Urinary bladder (tissue), 4 donors: ENCODE data around the gene RTP5. TPM values are rescaled to one million over a fixed set of nuclear protein-coding genes. Genes with fewer than 3 reads are reported as not detected.

ENCODE experiments used
- DNase-seq: peaks from one replicate; pipeline ENCODE4 v3.0.0-alpha.2; 2015; ENCODE audit errors: extremely low spot score
- H3K27ac ChIP-seq: one replicate; pipeline ENCODE4 v1.5.1; 2013; ENCODE audit warnings: low read depth, mild to moderate bottlenecking, moderate library complexity
- H3K36me3 ChIP-seq: one replicate; pipeline ENCODE4 v1.6.1; 2013; ENCODE audit warnings: mild to moderate bottlenecking, moderate library complexity; ENCODE audit not compliant: insufficient read depth
- H3K4me1 ChIP-seq: one replicate; pipeline ENCODE4 v1.6.1; 2013; ENCODE audit warnings: mild to moderate bottlenecking, moderate library complexity; ENCODE audit not compliant: insufficient read depth
- H3K4me3 ChIP-seq: one replicate; pipeline ENCODE4 v1.5.1; 2013; ENCODE audit warnings: low read depth, low read length
- WGBS: extraction: QIAGEN DNeasy Blood & Tissue Kit; methylation state at CpG from one replicate; pipeline ENCODE4 v1.1.7; 2013; 5-methylcytosine and 5-hydroxymethylcytosine counted together
- polyA plus RNA-seq: library from polyadenylated mRNA; stranded (reverse); fragments of 200-250 nt; gene quantifications from one replicate; pipeline ENCODE4 v1.2.3, GENCODE V29; 2013
- total RNA-seq: library from RNA; depleted of rRNA; stranded (reverse); fragments of >200 nt; gene quantifications from one replicate; pipeline ENCODE4 v1.2.3, GENCODE V29; 2014
- donor health status: healthy with polysubstance abuse.
- donor health status: healthy.

The RTP5 gene
- total and polyA plus RNA-seq, 2 donors = 0.06 TPM; not detected in 1

DNA sequence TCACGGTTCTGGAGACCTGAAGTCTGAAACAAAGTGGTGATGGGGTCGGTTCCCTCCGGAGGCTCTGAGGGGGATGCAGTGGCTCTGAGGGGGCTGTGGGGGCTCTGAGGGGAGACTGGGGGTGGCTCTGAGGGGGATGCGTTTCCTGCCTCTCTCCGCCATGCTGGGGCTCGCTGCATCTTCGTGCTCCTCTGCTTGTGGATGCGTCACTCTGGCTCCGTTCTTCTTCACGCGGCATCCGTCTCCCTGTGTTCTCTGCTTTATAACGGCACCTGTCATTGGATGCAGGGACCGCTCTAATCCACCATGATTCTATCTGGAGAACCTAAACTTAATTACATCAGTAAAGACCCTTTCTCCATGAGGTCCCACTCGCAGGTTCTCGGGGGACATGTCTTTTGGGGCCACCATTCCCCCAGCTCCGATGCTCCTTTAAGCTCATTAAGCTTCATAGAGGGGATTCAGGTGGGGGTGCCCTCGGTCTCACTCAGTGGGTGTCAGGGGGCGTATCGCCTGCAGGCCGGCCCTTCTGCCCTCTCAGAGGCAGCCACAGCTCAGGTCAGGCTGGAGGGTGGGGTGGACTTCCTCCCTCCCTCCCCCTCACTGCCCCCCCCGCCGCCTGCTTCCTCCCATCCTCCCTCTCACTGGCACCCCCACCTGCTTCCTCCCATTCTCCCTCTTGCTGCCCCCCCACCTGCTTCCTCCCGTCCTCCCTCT, 18.4 kb downstream of the RTP5 start:
- Histone ChIP-seq H3K4me1 (no peaks in the 10 kb centered on the region), H3K27ac (no peak overlapping the region), H3K4me3 (no peak overlapping the region), H3K36me3 (no peaks in the 10 kb centered on the region)
- WGBS = 89% methylated on average over 23 of the region's 24 CpGs
- no peak for DNase-seq

DNA sequence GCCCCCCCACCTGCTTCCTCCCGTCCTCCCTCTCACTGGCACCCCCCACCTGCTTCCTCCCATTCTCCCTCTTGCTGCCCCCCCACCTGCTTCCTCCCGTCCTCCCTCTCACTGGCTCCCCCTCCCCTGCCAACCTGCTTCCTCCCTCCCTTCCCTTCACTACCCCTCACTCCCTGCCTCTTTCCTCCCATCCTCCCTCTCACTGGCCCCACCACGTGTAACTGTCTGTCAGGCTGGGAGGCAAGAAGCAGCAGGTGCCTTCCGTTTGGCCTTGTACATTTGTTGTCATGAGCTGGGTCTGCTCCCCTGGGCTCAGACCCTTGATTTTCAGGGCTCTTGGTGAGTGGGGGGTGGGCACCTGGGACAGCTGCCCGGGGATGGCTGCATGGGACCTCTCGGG, 19.1 kb downstream of the RTP5 start:
- Histone ChIP-seq H3K36me3 (no peaks in the 10 kb centered on the region), H3K27ac (no peak overlapping the region), H3K4me1 (no peaks in the 10 kb centered on the region), H3K4me3 (no peak overlapping the region)
- WGBS = 68% methylated on average over 5 of the region's 6 CpGs
- DNase-seq = no peak

DNA sequence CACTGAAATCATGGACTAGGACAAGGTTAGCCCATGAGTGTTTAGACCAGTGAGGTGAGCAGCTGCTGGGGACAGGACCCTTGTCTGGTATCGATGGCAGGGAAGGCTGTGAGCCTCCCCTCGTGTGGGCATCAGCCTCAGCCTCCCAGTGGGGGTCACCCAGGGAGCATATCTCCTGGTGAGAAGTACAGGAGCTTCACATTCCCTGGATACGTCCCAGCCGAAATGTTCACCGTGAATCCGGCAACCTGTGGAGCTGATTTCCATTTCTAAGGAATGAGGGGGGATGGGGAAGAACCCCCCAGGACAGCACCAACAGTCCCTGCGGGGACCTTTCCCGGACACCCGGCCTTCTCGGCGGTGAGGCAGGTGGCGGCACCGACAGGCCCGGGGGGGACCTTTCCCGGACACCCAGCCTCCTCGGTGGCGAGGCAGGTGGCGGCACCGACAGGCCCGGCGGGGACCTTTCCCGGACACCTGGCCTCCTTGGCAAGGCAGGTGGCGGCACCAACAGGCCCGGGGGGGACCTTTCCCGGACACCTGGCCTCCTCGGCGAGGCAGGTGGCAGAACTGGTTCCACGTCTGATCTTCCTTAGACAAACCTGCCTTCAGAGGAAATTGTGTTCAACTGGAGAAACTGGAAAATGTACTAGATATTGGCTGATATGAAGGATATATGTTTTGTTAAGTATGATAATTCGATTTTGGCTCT, 21.2 kb downstream of the RTP5 start:
- no peak for DNase-seq
- 89% methylated on average over 29 of the region's 29 CpGs for WGBS
- H3K4me1 ChIP-seq = no peaks in the 10 kb centered on the region
- H3K27ac ChIP-seq = no peak overlapping the region
- H3K4me3 ChIP-seq = no peak overlapping the region
- H3K36me3 ChIP-seq = no peaks in the 10 kb centered on the region

DNA sequence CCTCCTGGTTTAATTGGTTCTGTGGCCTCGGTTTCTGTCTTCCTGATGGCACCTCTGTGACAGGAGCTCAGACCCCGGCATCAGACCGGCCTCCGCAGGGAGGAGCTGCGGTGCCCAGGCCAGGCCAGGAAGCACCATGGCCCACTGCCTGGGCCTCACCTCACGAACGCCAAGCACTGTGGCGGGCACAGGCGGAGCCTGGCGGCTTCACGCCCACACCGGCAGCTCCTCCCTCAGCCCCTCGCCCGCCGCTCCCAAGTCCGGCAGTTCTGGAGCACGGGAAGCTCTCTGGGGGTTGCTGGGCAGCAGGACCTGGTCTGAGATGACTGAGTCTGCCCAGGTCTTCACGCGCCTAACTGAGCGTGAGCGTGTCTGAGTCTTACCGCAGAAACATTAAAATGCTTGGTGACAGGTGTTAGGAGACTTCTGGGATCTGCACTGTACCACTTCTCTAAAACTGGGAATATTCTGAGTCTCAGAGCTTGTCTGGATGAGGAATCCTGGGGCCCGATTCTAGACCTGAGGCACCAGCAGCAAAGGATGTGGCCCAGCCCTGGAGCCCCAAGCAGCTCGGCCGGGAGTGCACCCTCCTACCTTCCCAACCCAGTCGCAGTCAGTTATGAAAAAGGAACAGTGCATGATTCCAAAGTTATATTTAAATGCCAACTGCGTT, 21.9 kb downstream of the RTP5 start:
- 88% methylated on average over 27 of the region's 27 CpGs for WGBS
- H3K36me3 ChIP-seq = no peaks in the 10 kb centered on the region
- DNase-seq = no peak
- no peaks in the 10 kb centered on the region for H3K4me1 ChIP-seq
- no peak overlapping the region for H3K4me3 ChIP-seq
- H3K27ac ChIP-seq = no peak overlapping the region

DNA sequence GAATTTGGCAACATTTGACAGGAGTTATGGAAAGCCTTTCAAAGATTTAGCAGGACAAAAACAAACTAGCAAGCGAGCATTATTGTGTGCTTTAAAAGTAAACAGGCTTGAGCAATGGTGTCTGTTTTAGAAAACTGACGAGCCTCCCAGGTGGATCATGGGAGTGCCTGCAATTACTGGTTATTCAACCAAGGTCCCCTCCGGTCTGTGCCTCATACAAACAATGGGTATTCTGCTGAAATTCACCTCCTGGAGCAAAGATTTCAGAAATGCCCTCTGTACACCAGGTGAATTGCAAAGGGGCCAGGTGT, 22.4 kb downstream of the RTP5 start:
- Histone ChIP-seq H3K27ac (no peak overlapping the region), H3K4me1 (no peaks in the 10 kb centered on the region), H3K4me3 (no peak overlapping the region), H3K36me3 (no peaks in the 10 kb centered on the region)
- no peak for DNase-seq
- 60% methylated on average over 3 of the region's 3 CpGs for WGBS

DNA sequence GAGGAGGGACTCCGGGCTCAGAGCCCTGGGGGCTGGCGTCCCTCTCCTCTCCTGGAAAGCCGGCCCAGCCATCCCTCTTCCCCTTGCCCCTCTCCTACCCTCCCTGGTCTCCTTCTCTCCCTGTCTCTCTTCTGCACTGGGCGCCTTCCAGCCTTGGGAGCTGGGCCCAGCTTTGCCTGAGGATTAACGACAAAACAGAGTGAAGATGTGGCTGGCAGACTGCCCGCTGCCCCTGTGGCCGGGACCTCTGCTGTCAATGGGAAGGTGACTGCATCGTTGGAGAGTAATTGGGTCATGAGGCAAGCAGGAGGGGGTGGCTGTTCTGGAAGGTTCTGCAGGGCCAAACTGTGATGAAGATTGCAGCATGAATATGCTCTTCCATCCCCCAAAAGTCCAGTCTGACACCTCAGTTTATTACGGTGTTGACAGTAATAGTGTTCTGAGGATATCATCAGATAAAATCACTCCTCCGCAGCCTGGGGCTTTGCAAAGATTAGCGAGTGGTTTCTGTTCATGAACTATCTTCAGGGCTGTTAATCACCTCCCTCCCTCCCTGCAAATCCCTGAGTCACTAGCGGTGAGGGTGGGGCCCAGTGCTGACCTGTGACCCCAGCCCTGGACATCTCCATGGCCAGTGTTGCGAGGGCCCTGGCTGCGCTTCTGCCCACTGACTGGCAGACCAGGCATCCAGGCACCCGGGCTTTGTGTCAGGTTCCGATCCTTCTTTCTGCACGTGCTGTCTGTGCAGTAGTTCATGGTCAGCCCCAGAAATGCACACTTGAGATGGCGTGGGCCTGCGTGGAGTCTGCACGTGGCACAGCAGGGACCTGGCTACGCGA, 23.0 kb downstream of the RTP5 start:
- Histone ChIP-seq H3K4me3 (no peak overlapping the region), H3K27ac (no peak overlapping the region), H3K36me3 (no peaks in the 10 kb centered on the region), H3K4me1 (no peaks in the 10 kb centered on the region)
- WGBS = 44% methylated on average over 22 of the region's 22 CpGs
- no peak for DNase-seq

DNA sequence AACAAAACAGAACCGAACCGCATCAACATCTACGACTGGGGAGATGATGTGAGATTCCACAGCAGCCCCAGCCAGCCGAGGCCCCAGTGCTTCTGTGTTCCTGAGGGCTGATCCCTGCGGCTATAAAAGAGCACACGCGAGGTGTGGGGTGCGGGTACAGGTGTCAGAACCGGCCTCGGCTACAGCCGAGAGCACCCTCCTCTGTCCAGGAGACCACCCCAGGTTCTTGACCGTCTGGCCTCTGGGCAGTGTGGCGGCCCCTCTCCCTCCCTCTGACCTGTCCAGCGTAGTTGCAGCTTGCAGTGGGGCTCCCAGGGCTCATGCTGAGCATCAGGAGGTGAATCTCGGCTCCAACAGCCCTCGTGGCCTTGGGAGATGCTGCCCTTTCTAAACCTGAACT, 23.7 kb downstream of the RTP5 start:
- H3K4me3 ChIP-seq = no peak overlapping the region
- no peak overlapping the region for H3K27ac ChIP-seq
- 88% methylated on average over 16 of the region's 16 CpGs for WGBS
- DNase-seq = no peak
- H3K4me1 ChIP-seq = no peaks in the 10 kb centered on the region
- H3K36me3 ChIP-seq = no peaks in the 10 kb centered on the region

DNA sequence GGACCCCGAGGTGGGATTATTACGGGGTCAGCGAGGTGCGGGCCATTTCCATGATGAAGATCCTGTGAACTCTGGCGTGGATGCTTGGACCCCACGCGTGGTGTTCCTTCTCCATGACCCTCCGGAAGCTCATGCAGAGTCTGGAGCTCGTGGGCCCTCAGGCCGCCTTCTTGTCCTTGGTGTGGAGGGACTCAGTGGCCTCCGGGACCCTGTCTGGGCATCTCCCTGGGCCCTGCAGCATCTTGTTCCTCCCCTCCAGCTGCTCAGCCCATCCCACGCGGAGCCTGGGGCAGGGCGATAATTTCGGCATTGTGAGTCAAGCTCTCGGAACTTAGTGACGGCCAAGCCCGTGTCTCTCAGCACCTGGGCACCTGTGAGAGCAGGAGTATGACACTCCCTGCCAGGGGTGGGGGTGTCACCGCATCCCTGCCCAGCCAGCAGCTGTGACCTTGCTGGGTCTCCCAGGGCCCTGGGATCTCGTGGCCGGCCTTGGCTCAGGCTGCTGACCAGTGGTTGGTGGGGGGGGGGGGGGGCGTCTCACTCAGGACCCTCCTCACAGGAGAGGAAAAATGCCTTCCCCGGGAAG, 24.6 kb downstream of the RTP5 start:
- Histone ChIP-seq H3K4me3 (no peak overlapping the region), H3K36me3 (no peaks in the 10 kb centered on the region), H3K27ac (no peak overlapping the region), H3K4me1 (no peaks in the 10 kb centered on the region)
- 87% methylated on average over 23 of the region's 23 CpGs for whole genome bisulfite sequencing
- no peak for DNase-seq

DNA sequence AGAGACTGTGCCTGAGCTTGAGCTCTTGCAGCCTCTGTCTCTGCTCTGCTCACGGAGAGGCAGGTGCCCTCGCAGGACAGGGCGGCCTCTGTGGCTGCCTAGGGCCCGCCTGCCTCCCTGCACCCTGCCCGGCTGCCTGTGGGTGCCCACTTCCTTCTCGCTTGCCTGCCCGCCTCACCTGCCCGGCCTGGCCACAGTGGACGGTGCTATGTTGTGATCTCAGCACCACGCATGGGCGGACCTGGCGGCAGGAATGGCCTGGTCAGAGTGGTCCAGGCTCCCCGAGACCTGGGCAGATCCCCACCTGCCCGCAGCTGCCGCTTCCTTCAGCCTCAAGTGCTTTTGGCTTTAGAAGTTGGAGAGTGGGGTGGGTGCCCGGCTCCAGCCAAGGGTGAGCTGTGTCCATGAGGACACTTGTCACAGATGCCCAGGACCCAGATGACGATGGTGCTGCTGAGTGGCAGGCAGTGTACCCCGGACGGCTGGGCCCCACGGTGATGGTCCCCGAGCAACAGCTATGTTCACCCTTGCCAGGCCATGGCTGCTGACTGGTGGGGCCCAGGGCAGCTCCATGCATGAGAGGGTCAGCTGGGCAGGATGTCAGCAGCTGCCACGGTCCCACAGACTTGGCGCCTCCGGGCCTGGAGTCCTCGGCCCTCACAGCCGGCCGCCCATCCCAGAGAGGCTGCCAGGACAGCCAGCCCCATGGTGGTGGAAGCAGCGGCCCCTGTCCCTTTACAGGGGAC, 25.3 kb downstream of the RTP5 start:
- 92% methylated on average over 28 of the region's 28 CpGs for WGBS
- DNase-seq = no peak

DNA sequence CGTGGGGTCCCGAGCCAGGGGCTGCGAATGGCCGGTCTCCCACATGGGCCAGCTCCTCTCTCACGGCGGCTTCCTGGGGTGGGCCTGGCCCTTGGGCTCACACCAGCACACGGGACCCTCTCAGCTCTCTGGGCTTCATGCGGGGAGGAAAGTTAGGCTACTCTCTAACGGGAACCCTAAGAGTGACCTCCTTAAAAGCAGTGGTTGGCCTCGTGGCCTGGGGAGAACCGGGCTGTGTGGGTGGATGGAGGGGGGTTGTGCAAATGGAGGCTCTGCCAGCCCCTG, 25.8 kb downstream of the RTP5 start:
- Histone ChIP-seq H3K4me1 (no peaks in the 10 kb centered on the region), H3K36me3 (no peaks in the 10 kb centered on the region), H3K4me3 (no peak overlapping the region), H3K27ac (peak overlapping the region; percentile 70)
- DNase-seq = no peak
- 92% methylated on average over 11 of the region's 11 CpGs for WGBS

More for the DNA sequence above, 25.3 kb downstream of the RTP5 start:
- Histone ChIP-seq H3K4me3 (no peak overlapping the region), H3K4me1 (no peaks in the 10 kb centered on the region), H3K36me3 (no peaks in the 10 kb centered on the region), H3K27ac (no peak overlapping the region)

DNA sequence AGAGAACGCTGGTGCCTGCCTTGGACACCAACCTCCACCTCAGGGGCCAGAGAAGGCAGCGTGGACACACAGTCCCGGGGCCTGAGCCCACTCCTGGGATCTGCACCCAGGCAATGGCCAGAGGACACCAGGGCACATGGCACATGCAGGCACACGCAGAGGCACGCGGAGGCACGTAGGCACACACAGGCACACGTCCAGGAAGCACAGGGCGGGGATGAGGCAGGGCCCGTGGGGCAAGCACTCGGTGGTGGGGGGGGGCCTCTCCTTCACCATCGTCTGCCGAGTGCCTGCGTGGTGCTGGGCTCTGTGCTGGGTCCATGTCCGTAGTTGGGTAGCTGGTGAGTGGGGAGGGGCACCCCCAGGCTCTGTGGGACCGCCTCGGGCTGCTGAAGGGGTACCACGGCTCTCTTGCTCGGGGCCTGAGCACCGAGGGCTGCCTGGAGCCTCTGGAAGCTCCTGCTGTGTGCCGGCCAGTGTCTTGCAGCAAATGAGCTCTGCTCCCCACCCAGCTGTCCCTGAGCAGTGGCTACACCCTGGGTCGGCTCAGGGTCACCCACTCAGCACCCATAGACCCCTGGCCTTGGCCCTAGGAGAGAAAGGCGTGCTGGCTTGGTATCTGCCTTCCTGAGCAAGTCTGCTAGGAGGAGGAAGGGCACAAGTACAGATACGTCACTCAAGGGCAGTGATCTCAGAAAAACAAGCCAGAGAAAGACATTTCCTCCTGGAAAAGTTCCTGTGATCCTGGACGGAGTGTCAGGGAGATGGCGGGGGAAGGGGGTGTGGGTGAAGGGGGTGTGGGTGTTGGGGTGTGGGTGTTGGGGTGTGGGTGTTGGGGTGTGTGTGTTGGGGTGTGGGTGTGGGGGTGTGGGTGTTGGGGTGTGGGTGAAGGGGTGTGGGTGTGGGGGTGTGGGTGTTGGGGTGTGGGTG, 26.4 kb downstream of the RTP5 start:
- H3K36me3 ChIP-seq = no peaks in the 10 kb centered on the region
- peak overlapping the region; percentile 70 for H3K27ac ChIP-seq
- DNase-seq = no peak
- WGBS = 65% methylated on average over 26 of the region's 26 CpGs
- no peaks in the 10 kb centered on the region for H3K4me1 ChIP-seq
- H3K4me3 ChIP-seq = no peak overlapping the region

DNA sequence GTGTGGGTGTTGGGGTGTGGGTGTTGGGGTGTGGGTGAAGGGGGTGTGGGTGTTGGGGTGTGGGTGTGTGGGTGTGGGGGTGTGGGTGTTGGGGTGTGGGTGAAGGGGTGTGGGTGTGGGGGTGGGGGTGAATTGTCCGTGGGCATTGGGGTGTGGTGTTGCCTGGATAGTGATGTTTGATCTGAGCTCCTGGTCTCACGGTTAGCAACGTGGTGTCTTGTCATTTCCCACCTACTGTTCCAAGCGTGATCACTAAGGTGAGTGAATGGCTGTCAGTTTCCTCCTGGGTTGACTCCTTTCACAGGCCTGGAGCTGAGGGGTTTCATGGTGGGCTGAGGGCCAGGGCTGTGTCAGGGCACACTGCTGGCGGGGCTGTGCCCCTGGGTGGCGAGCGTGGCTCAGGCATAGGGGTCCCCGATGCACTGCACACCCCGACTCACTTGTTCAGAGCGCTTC, 27.2 kb downstream of the RTP5 start:
- H3K4me1 ChIP-seq = no peaks in the 10 kb centered on the region
- DNase-seq = no peak
- H3K36me3 ChIP-seq = no peaks in the 10 kb centered on the region
- WGBS = 83% methylated on average over 10 of the region's 10 CpGs
- no peak overlapping the region for H3K27ac ChIP-seq
- no peak overlapping the region for H3K4me3 ChIP-seq
